Chondrocyte (in vitro differentiated cells): ENCODE measurements around the gene POC1B. TPM values are rescaled to one million over a fixed set of nuclear protein-coding genes. Genes with fewer than 3 reads are reported as not detected.
A peak's percentile ranks its signal among the peaks of the same experiment; 100 is the strongest.

Source experiments
- DNase-seq: peaks from one replicate; pipeline ENCODE4 v3.0.0; 2021; ENCODE audit warnings: mixed read lengths, low spot score
- H3K27ac Mint-ChIP-seq: one replicate; pipeline ENCODE4 v1.8.0; 2021; ENCODE audit warnings: mild to moderate bottlenecking, moderate library complexity, mixed read lengths; ENCODE audit not compliant: unreplicated experiment
- H3K27me3 Mint-ChIP-seq: 2 replicates; pipeline ENCODE4 v1.8.0; 2021; ENCODE audit warnings: low read depth, mixed read lengths
- H3K36me3 Mint-ChIP-seq: 2 replicates; pipeline ENCODE4 v1.8.0; 2021; ENCODE audit warnings: low read depth, mixed read lengths
- H3K4me1 Mint-ChIP-seq: 2 replicates; pipeline ENCODE4 v1.8.0; 2021; ENCODE audit warnings: low read depth, mild to moderate bottlenecking, mixed read lengths
- H3K4me3 Mint-ChIP-seq: one replicate; pipeline ENCODE4 v1.8.0; 2021; ENCODE audit warnings: mild to moderate bottlenecking, moderate library complexity, mixed read lengths; ENCODE audit not compliant: unreplicated experiment
- H3K9me3 Mint-ChIP-seq: 2 replicates; pipeline ENCODE4 v1.8.0; 2021; ENCODE audit warnings: low read depth, mixed read lengths
- CTCF ChIP-seq: fragments of 200-600 bp; sonication (generic); IDR thresholded peaks from 2 replicates; pipeline ENCODE4 v1.5.0; 2021; ENCODE audit warnings: antibody characterized with exemption, mild to moderate bottlenecking, moderate library complexity
- total RNA-seq: library from RNA; stranded (reverse); gene quantifications from 3 replicates; pipeline ENCODE4 v1.2.1, GENCODE V29; 2021

The POC1B gene
- total RNA-seq, 1 donor from 2014 or later: 10.4 TPM

GRCh38 chr12:89528434-89528833 lies 2.6 kb upstream of the POC1B start:
- TF ChIP-seq CTCF: no peak
- H3K4me3 Mint-ChIP-seq: no peak overlapping the region
- DNase-seq: no peak
- H3K9me3 Mint-ChIP-seq: no peaks in the 10 kb centered on the region
- H3K27ac Mint-ChIP-seq: no peak overlapping the region
- H3K4me1 Mint-ChIP-seq: peaks cover 19% of the 10 kb centered on the region
- H3K36me3 Mint-ChIP-seq: peaks cover 3% of the 10 kb centered on the region
- no peaks in the 10 kb centered on the region for H3K27me3 Mint-ChIP-seq

GRCh38 chr12:89525305-89525823 lies 483 bp downstream of the POC1B start:
- H3K36me3 Mint-ChIP-seq: peaks cover 4% of the 10 kb centered on the region
- no peaks in the 10 kb centered on the region for H3K9me3 Mint-ChIP-seq
- peak overlapping the region; percentile 96 for H3K4me3 Mint-ChIP-seq

GRCh38 chr12:89524541-89525304 lies 1.1 kb downstream of the POC1B start, which contains the start of gene GALNT4:
GALNT4 (minus strand) TSS chr12:89524796; CDS start chr12:89524549, 247 bp downstream.
- TF ChIP-seq CTCF: peak; percentile 88
- Mint-ChIP-seq H3K27me3 (no peaks in the 10 kb centered on the region), H3K36me3 (peaks cover 4% of the 10 kb centered on the region), H3K4me1 (peaks cover 36% of the 10 kb centered on the region), H3K27ac (peak within 1 kb of the TSS; percentile 91), H3K4me3 (peak within 1 kb of the TSS; percentile 96), H3K9me3 (no peaks in the 10 kb centered on the region)
- peak; percentile 96 for DNase-seq

More at GRCh38 chr12:89525305-89525823, 483 bp downstream of the POC1B start:
- Mint-ChIP-seq H3K27me3 (no peaks in the 10 kb centered on the region), H3K27ac (peak overlapping the region; percentile 80), H3K4me1 (peaks cover 36% of the 10 kb centered on the region)
- no peak for TF ChIP-seq CTCF
- DNase-seq: no peak

- Mint-ChIP-seq H3K27ac (peak overlapping the region; percentile 91), H3K27me3 (no peaks in the 10 kb centered on the region), H3K4me3 (peak overlapping the region; percentile 96), H3K4me1 (peaks cover 36% of the 10 kb centered on the region), H3K9me3 (no peaks in the 10 kb centered on the region), H3K36me3 (peaks cover 4% of the 10 kb centered on the region)
- TF ChIP-seq CTCF: no peak
- no peak for DNase-seq
Observed at GRCh38 chr12:89523843-89524540, 1.9 kb downstream of the POC1B start.

GRCh38 chr12:89523393-89523792 lies 2.5 kb downstream of the POC1B start:
- Mint-ChIP-seq H3K36me3 (peaks cover 4% of the 10 kb centered on the region), H3K27ac (no peak overlapping the region), H3K9me3 (no peaks in the 10 kb centered on the region), H3K4me3 (peak overlapping the region; percentile 96), H3K4me1 (peaks cover 36% of the 10 kb centered on the region), H3K27me3 (no peaks in the 10 kb centered on the region)
- no peak for DNase-seq
- no peak for TF ChIP-seq CTCF
